SU-DHL-6 (cell line): Measurements from ENCODE around the gene IGFBP3.
"Not testable (repeated sequence)": the region's sequence is repeated elsewhere in the genome, so short reads cannot be mapped to it uniquely, and the experiment has no call there.

Experiments
- CTCF ChIP-seq: fragments of 200-600 bp; sonication (generic); IDR thresholded peaks from one replicate; pipeline ENCODE4 v1.5.1; 2017; ENCODE audit warnings: antibody characterized with exemption, mild to moderate bottlenecking, low read length, moderate library complexity; ENCODE audit not compliant: insufficient read depth, poor library complexity, severe bottlenecking
- EZH2phosphoT487 ChIP-seq: fragments of 200-600 bp; sonication (generic), shearing (Covaris generic); conservative IDR thresholded peaks from 2 replicates; pipeline ENCODE4 v1.6.1; 2018; ENCODE audit warnings: mild to moderate bottlenecking, antibody characterized with exemption, low read length, moderate library complexity, mixed read lengths

GRCh38 chr7:45940237-45940781, 19.2 kb upstream of the IGFBP3 start:
- TF ChIP-seq CTCF, EZH2phosphoT487: not testable (repeated sequence)
